T-cell (primary cell): ENCODE results near the gene PCK2. TPM values are rescaled to one million over a fixed set of nuclear protein-coding genes. Genes with fewer than 3 reads are reported as not detected.

Experiments
- ATAC-seq, 4 experiments: fragments of 200-7000 bp in 3 of 4; fragments of 150-1000 bp in 1 of 4; cut with Tn5 transposase; replicated peaks in 1 of 4; 1 replicate in 3 of 4; 2 replicates in 1 of 4; pipeline ENCODE4 v1.10.0; 2021; ENCODE audit warnings: moderate library complexity in 3 of 4, mild to moderate bottlenecking in 2 of 4, moderate number of reproducible peaks in 1 of 4
- CTCF ChIA-PET, 2 donors: fragments of 300-600 bp; sonication (Branson Sonifier 250); formaldehyde crosslinking; loops; one replicate each; lab custom pipeline; 2022; ENCODE audit warnings: antibody characterized with exemption in 2 of 2; lab: Charles Lee
- POLR2A ChIA-PET, 2 donors: fragments of 300-600 bp; sonication (Branson Sonifier 250); formaldehyde crosslinking; loops; one replicate each; lab custom pipeline; 2022; ENCODE audit warnings: antibody characterized with exemption in 2 of 2; lab: Charles Lee
- DNase-seq, 35 experiments: peaks; one replicate each; pipeline versions ENCODE4 v3.0.0 to v3.0.0-alpha.2; 2013 to 2023
- H3K27ac ChIP-seq: one replicate; pipeline ENCODE4 v1.5.1; 2013; ENCODE audit warnings: low read length
- H3K27me3 ChIP-seq, 2 experiments: replicated peaks in 1 of 2; 1 replicate in 1 of 2; 2 replicates in 1 of 2; pipeline versions ENCODE4 v1.6.1 to v1.7.0; 2013; ENCODE audit warnings: low read length in 1 of 2, mixed read lengths in 1 of 2; ENCODE audit not compliant: control insufficient read depth in 2 of 2, insufficient read depth in 2 of 2; ENCODE audit errors: extremely low read depth in 1 of 2
- H3K36me3 ChIP-seq, 2 donors: 1 replicate in 1 of 2; 2 replicates in 1 of 2; pipeline versions ENCODE4 v1.6.1 to v1.7.0; 2013; ENCODE audit warnings: low read length in 1 of 2; ENCODE audit not compliant: control insufficient read depth in 2 of 2, insufficient read depth in 1 of 2; ENCODE audit errors: extremely low read depth in 1 of 2
- H3K4me1 ChIP-seq, 2 experiments: 1 replicate in 1 of 2; 2 replicates in 1 of 2; pipeline versions ENCODE4 v1.6.1 to v1.7.0; 2013; ENCODE audit warnings: low read length in 2 of 2, mixed read lengths in 1 of 2; ENCODE audit not compliant: insufficient read depth in 2 of 2, control insufficient read depth in 1 of 2; ENCODE audit errors: extremely low read depth in 1 of 2
- H3K4me3 ChIP-seq, 2 donors: 1 replicate in 1 of 2; 2 replicates in 1 of 2; pipeline versions ENCODE4 v1.5.1 to v1.7.0; 2013; ENCODE audit warnings: mild to moderate bottlenecking in 2 of 2, low read length in 1 of 2, moderate library complexity in 1 of 2; ENCODE audit not compliant: control insufficient read depth in 1 of 2; ENCODE audit errors: extremely low read depth in 1 of 2
- H3K9me3 ChIP-seq: 2 replicates; pipeline ENCODE4 v1.7.0; 2013
- H3K27ac Mint-ChIP-seq, 2 donors: one replicate each; pipeline ENCODE4 v1.8.0; 2020 to 2021; ENCODE audit warnings: mild to moderate bottlenecking in 2 of 2, mixed read lengths in 2 of 2
- H3K27me3 Mint-ChIP-seq, 2 donors: one replicate each; pipeline ENCODE4 v1.8.0; 2021 to 2022; ENCODE audit warnings: mixed read lengths in 2 of 2
- H3K36me3 Mint-ChIP-seq: one replicate; pipeline ENCODE4 v1.8.0; 2021; ENCODE audit warnings: mixed read lengths
- H3K4me1 Mint-ChIP-seq, 3 donors: one replicate each; pipeline ENCODE4 v1.8.0; 2020 to 2022; ENCODE audit warnings: mixed read lengths in 3 of 3, mild to moderate bottlenecking in 1 of 3
- H3K4me3 Mint-ChIP-seq, 3 donors: one replicate each; pipeline ENCODE4 v1.8.0; 2020 to 2022; ENCODE audit warnings: mild to moderate bottlenecking in 3 of 3, mixed read lengths in 3 of 3, moderate library complexity in 3 of 3
- H3K9me3 Mint-ChIP-seq, 3 donors: one replicate each; pipeline ENCODE4 v1.8.0; 2020 to 2022; ENCODE audit warnings: mixed read lengths in 3 of 3
- WGBS: methylation state at CpG from one replicate; pipeline ENCODE4 v1.1.5; 2013; ENCODE audit warnings: missing lambda C conversion rate; ENCODE audit not compliant: insufficient coverage; 5-methylcytosine and 5-hydroxymethylcytosine counted together
- total RNA-seq, 35 experiments: library from RNA in 6 of 35; stranded (reverse) in 6 of 35; fragments of 120-200 nt in 1 of 35; gene quantifications; one replicate each; pipeline versions ENCODE4 v1.2.1 to v1.2.4 and lab custom pipeline; 2013 to 2026

PCK2 gene
- total RNA-seq, 5 donors from 2014 or later (not counting 1 experiment from before 2014, with no cell fraction given): 11.8 to 35.5 (median 29.4) TPM

GRCh38 chr14:24151404-24152080 lies 57.4 kb downstream of the PCK2 start:
- Histone ChIP-seq H3K27me3 (no peaks in the 10 kb centered on the region), H3K27ac (no peak overlapping the region), H3K4me1 (peaks cover 8 to 35% of the 10 kb centered on the region in 2 experiments), H3K9me3 (no peaks in the 10 kb centered on the region), H3K36me3 (peaks cover 22 to 64% of the 10 kb centered on the region in 2 donors), H3K4me3 (no peak overlapping the region)
- CTCF ChIA-PET: interaction anchor here (0.8 to 0.9 kb wide), 2 partner anchors 9 to 43 kb away, joined by 3 read pairs; no protein-coding TSS in a partner anchor
- Mint-ChIP-seq H3K4me1 (peaks cover 26 to 33% (median 31%) of the 10 kb centered on the region in 3 donors), H3K27me3 (no peaks in the 10 kb centered on the region), H3K36me3 (peaks cover 39% of the 10 kb centered on the region), H3K27ac (peak overlapping the region in 1 of 2 donors; percentile 39), H3K9me3 (no peaks in the 10 kb centered on the region), H3K4me3 (no peak overlapping the region)
- WGBS: 100% methylated on average over 6 of the region's 16 CpGs
- ATAC-seq (no peak), DNase-seq (no peak)
- POLR2A ChIA-PET: interaction anchor here in 1 of 2 donors (0.6 kb wide), 1 partner anchor 38 kb away, joined by 3 read pairs; no protein-coding TSS in a partner anchor

Other genes starting within 250 kb of the PCK2 start
- 10 to 100 TPM; 11.1 to 21.4 (median 17.5) TPM for gene DHRS4, start 140.5 kb upstream of the PCK2 start, total RNA-seq
- 10 to 100 TPM; 14.0 to 21.9 (median 16.4) TPM for gene DHRS4L2, start 105.4 kb upstream of the PCK2 start, total RNA-seq
- gene CARMIL3, start 42.3 kb upstream of the PCK2 start, total RNA-seq: 1 to 10 TPM in 1 of 5 donors, under 1 TPM in 4; 0.38 to 1.9 (median 0.59) TPM
- not detected for gene CPNE6, start 22.7 kb upstream of the PCK2 start, total RNA-seq
- gene DCAF11, start 20.5 kb downstream of the PCK2 start, total RNA-seq: 10 to 100 TPM; 78.5 to 94.1 (median 89.6) TPM
- 1 to 10 TPM; 1.9 to 3.7 (median 3.4) TPM for gene NRL, start 20.6 kb downstream of the PCK2 start, total RNA-seq
- 1 to 10 TPM; 2.5 to 3.5 (median 3.2) TPM for gene FITM1, start 36.3 kb downstream of the PCK2 start, total RNA-seq
- gene PSME1, start 41.9 kb downstream of the PCK2 start, total RNA-seq: 100 to 1,000 TPM; 221 to 291 (median 259) TPM
- gene EMC9, start 47.3 kb downstream of the PCK2 start, total RNA-seq: 10 to 100 TPM in 3 of 5 donors, 1 to 10 TPM in 2; 9.3 to 29.8 (median 20.8) TPM
- gene PSME2, start 52.3 kb downstream of the PCK2 start, total RNA-seq: 100 to 1,000 TPM; 130 to 192 (median 159) TPM
- 100 to 1,000 TPM in 3 of 5 donors, 10 to 100 TPM in 2; 67.7 to 131 (median 100) TPM for gene RNF31, start 53.2 kb downstream of the PCK2 start, total RNA-seq
- gene IRF9, start 67.0 kb downstream of the PCK2 start, total RNA-seq: 100 to 1,000 TPM; 201 to 285 (median 215) TPM
- 10 to 100 TPM; 32.4 to 82.5 (median 41.5) TPM for gene REC8, start 77.8 kb downstream of the PCK2 start, total RNA-seq
- 10 to 100 TPM; 34.4 to 53.4 (median 39.6) TPM for gene IPO4, start 94.5 kb downstream of the PCK2 start, total RNA-seq
- gene TM9SF1, start 101.1 kb downstream of the PCK2 start, total RNA-seq: 10 to 100 TPM; 19.0 to 29.5 (median 21.8) TPM
- 1 to 10 TPM in 2 of 5 donors, under 1 TPM in 3; 0.35 to 1.4 (median 0.44) TPM for gene TSSK4, start 111.4 kb downstream of the PCK2 start, total RNA-seq
- 10 to 100 TPM; 81.9 to 99.6 (median 92.8) TPM for gene CHMP4A, start 119.2 kb downstream of the PCK2 start, total RNA-seq
- 10 to 100 TPM in 3 of 5 donors, 1 to 10 TPM in 2; 7.2 to 17.5 (median 12.1) TPM for gene MDP1, start 121.8 kb downstream of the PCK2 start, total RNA-seq
- 100 to 1,000 TPM in 4 of 5 donors, 10 to 100 TPM in 1; 92.1 to 107 (median 101) TPM for gene NEDD8, start 138.1 kb downstream of the PCK2 start, total RNA-seq
- gene GMPR2, start 138.6 kb downstream of the PCK2 start, total RNA-seq: 10 to 100 TPM; 53.8 to 81.2 (median 64.0) TPM
- 100 to 1,000 TPM; 119 to 160 (median 139) TPM for gene TINF2, start 148.3 kb downstream of the PCK2 start, total RNA-seq
- gene TGM1, start 168.9 kb downstream of the PCK2 start, total RNA-seq: 10 to 100 TPM in 2 of 5 donors, 1 to 10 TPM in 3; 4.9 to 13.5 (median 9.4) TPM
- gene RABGGTA, start 177.3 kb downstream of the PCK2 start, total RNA-seq: 10 to 100 TPM; 49.3 to 66.5 (median 62.4) TPM
- gene DHRS1, start 205.5 kb downstream of the PCK2 start, total RNA-seq: 10 to 100 TPM; 34.2 to 47.6 (median 39.1) TPM
- 10 to 100 TPM; 29.7 to 33.2 (median 30.8) TPM for gene NOP9, start 205.5 kb downstream of the PCK2 start, total RNA-seq
- 10 to 100 TPM; 13.0 to 22.8 (median 20.8) TPM for gene CIDEB, start 213.7 kb downstream of the PCK2 start, total RNA-seq
- gene LTB4R2, start 215.8 kb downstream of the PCK2 start, total RNA-seq: 10 to 100 TPM; 18.6 to 25.2 (median 20.3) TPM
- gene LTB4R, start 217.2 kb downstream of the PCK2 start, total RNA-seq: 10 to 100 TPM; 17.0 to 29.0 (median 18.0) TPM
- gene ADCY4, start 240.8 kb downstream of the PCK2 start, total RNA-seq: 10 to 100 TPM in 1 of 5 donors, 1 to 10 TPM in 4; 7.8 to 10.4 (median 8.5) TPM
- gene RIPK3, start 245.7 kb downstream of the PCK2 start, total RNA-seq: 10 to 100 TPM; 26.2 to 68.3 (median 59.2) TPM